K562 (cell line): ENCODE results near the gene GAB2. TPM values are rescaled to one million over a fixed set of nuclear protein-coding genes. Genes with fewer than 3 reads are reported as not detected.

ENCODE experiments used
- CTBP1 ChIP-seq: fragments of 450-650 bp; IDR thresholded peaks from 2 replicates; pipeline ENCODE4 v1.6.1; 2016; ENCODE audit warnings: borderline replicate concordance
- GMEB1 ChIP-seq: fragments of 250-450 bp; sonication (Bioruptor Pico); IDR thresholded peaks from 2 replicates; pipeline ENCODE4 v1.4.0; 2020; ENCODE audit warnings: mild to moderate bottlenecking
- RNF2 ChIP-seq: sonication (generic); IDR thresholded peaks from 2 replicates; pipeline ENCODE4 v1.6.1; 2016
- ZNF274 ChIP-seq: IDR thresholded peaks from 2 replicates; pipeline ENCODE4 v1.6.1; 2011; ENCODE audit warnings: low read depth, mild to moderate bottlenecking, low read length, moderate library complexity, borderline replicate concordance
- ZNF699 ChIP-seq: fragments of 250-450 bp; sonication (Bioruptor Pico); IDR thresholded peaks from 2 replicates; pipeline ENCODE4 v1.8.0; 2021; ENCODE audit warnings: mild to moderate bottlenecking, moderate library complexity; ENCODE audit not compliant: insufficient replicate concordance
- ZNF764 ChIP-seq: fragments of 250-450 bp; sonication (Bioruptor Pico); IDR thresholded peaks from 2 replicates; pipeline ENCODE4 v1.4.0; 2020; ENCODE audit warnings: low read depth, mild to moderate bottlenecking, moderate library complexity
- polyA plus RNA-seq, 8 experiments: library from polyadenylated mRNA; depleted of rRNA in 4 of 8; stranded (reverse) in 5 of 8; unstranded in 3 of 8; fragments of >200 nt; fragmentation: Nextera tagmentation in 2 of 8; fragmentation: Illumina TruSeq in 1 of 8; extraction: Ambion mirVana in 2 of 8; extraction: Trizol in 1 of 8; gene quantifications; 2 replicates each; pipeline versions ENCODE4 v1.2.1 to v1.2.3, GENCODE V29; 2011 to 2014; ENCODE audit warnings: inconsistent platforms in 1 of 8, missing spikeins in 1 of 8
- total RNA-seq, 7 experiments: library from RNA; depleted of rRNA in 6 of 7; stranded (reverse); fragments of >200 nt in 6 of 7; fragmentation: Illumina TruSeq in 2 of 7; extraction: Trizol in 2 of 7; gene quantifications; 2 replicates each; pipeline versions ENCODE4 v1.2.1 to v1.2.3, GENCODE V29; 2011 to 2021; ENCODE audit warnings: low replicate concordance in 1 of 7
- TF ChIP-seq, protein P1 (sequence below), 2 experiments: fragments of 450-650 bp; IDR thresholded peaks; 2 replicates each; pipeline ENCODE4 v1.6.1; 2016; ENCODE audit warnings: mild to moderate bottlenecking in 2 of 2, borderline replicate concordance in 1 of 2, low read depth in 1 of 2, moderate library complexity in 1 of 2
- TF ChIP-seq, protein P2 (sequence below): sonication (generic); formaldehyde crosslinking; IDR thresholded peaks from 2 replicates; pipeline ENCODE4 v1.8.0; 2022; ENCODE audit warnings: missing genetic modification reagents, mild to moderate bottlenecking, moderate library complexity, borderline replicate concordance

GAB2 gene
- total and polyA plus RNA-seq, 9 of the 15 experiments (the other 6 are each of a cell fraction or from before 2014, with no cell fraction given) = 2.3 to 35.2 (median 16.1) TPM

- TF ChIP-seq, protein P1, sequence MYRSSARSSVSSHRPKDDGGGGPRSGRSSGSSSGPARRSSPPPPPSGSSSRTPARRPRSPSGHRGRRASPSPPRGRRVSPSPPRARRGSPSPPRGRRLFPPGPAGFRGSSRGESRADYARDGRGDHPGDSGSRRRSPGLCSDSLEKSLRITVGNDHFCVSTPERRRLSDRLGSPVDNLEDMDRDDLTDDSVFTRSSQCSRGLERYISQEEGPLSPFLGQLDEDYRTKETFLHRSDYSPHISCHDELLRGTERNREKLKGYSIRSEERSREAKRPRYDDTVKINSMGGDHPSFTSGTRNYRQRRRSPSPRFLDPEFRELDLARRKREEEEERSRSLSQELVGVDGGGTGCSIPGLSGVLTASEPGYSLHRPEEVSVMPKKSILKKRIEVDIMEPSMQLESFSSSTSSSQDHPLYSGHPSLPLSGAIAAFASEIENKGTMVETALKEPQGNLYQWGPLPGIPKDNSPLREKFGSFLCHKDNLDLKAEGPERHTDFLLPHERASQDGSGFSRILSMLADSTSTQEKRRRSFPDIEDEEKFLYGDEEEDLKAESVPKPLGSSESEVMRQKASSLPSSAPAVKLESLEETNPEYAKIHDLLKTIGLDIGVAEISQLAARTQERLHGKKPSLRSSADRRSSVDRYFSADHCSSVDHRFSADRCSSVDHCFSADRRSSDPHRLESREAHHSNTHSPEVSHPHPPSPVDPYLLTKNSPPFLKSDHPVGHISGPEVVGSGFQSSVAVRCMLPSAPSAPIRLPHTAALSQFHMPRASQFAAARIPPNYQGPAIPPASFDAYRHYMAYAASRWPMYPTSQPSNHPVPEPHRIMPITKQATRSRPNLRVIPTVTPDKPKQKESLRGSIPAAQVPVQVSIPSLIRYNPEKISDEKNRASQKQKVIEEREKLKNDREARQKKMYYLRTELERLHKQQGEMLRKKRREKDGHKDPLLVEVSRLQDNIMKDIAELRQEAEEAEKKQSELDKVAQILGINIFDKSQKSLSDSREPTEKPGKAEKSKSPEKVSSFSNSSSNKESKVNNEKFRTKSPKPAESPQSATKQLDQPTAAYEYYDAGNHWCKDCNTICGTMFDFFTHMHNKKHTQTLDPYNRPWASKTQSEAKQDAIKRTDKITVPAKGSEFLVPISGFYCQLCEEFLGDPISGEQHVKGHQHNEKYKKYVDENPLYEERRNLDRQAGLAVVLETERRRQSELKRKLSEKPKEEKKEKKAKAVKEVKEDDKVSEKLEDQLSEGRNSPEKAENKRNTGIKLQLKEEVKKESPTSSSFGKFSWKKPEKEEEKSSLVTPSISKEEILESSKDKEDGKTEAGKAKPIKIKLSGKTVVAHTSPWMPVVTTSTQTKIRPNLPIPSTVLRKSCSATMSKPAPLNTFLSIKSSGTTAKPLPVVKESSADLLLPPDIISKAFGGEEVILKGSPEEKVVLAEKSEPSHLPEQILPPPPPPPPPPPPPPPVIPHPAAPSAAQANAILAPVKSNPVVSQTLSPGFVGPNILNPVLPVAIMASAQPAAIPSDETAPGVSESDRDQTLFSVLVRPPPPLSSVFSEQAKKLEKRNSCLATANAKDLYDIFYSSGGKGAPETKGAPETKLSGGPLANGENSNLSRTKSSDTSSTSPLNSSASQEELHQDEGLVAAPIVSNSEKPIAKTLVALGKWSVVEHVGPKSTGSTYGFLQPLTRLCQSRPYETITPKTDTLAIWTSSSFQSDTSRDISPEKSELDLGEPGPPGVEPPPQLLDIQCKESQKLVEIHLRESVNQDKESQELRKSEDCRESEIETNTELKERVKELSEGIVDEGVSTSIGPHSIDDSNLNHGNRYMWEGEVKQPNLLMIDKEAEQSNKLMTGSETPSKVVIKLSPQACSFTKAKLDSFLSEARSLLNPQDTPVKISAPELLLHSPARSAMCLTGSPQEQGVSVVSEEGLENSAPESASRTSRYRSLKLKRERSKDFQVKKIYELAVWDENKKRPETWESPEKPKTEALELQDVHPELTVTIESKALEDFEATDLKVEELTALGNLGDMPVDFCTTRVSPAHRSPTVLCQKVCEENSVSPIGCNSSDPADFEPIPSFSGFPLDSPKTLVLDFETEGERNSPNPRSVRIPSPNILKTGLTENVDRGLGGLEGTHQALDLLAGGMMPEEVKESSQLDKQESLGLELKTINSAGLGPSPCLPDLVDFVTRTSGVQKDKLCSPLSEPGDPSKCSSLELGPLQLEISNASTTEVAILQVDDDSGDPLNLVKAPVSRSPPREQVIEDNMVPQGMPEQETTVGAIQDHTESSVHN (IDR thresholded peaks at IDR 0.05; ENCODE audit: borderline replicate concordance in 1 of 2, low read depth in 1 of 2) = no peak
- TF ChIP-seq ZNF764 (CRISPR knock-in tag) = no peak
- TF ChIP-seq ZNF699 (CRISPR knock-in tag) = no peak
- no peak for TF ChIP-seq RNF2
- TF ChIP-seq, protein P2, sequence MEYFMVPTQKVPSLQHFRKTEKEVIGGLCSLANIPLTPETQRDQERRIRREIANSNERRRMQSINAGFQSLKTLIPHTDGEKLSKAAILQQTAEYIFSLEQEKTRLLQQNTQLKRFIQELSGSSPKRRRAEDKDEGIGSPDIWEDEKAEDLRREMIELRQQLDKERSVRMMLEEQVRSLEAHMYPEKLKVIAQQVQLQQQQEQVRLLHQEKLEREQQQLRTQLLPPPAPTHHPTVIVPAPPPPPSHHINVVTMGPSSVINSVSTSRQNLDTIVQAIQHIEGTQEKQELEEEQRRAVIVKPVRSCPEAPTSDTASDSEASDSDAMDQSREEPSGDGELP = no peak
- no peak for TF ChIP-seq CTBP1
- no peak for TF ChIP-seq GMEB1 (CRISPR knock-in tag)
- no peak for TF ChIP-seq ZNF274
Measured at GRCh38 chr11:78453140-78453935, 35.7 kb upstream of the GAB2 start (continued).
